ENCODE data around the gene RYR1.

DNA sequence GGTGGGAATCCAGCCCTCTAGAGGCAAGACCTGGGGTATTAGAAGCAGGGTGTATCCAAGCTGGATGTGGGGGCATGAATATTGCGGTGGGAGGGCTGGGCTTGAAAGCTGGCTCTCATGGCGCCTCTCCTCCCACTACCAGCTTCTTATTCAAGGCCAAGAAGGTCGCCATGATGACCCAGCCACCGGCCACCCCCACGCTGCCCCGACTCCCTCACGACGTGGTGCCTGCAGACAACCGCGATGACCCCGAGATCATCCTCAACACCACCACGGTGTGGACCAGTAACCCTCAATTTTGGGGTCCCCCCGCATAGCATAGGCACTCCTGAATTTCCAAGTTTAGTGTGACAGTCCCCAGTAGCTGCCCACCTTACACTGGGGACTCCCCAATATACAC, 41.7 kb downstream of the RYR1 start:
- TF ChIP-seq CTCF (conservative IDR thresholded peaks at IDR 0.05) (no peak), ZFX (IDR thresholded peaks at IDR 0.05) (no peak)

Data from C4-2B (cell line).